GM23248 (cell line): ENCODE results near the gene PLA2G4F.

Source experiments
- EZH2 ChIP-seq: fragments of 200-600 bp; sonication (generic); IDR thresholded peaks from 2 replicates; pipeline ENCODE4 v1.6.1; 2018; ENCODE audit warnings: antibody characterized with exemption, mild to moderate bottlenecking; ENCODE audit not compliant: insufficient read depth, poor library complexity, severe bottlenecking
- EZH2phosphoT487 ChIP-seq: fragments of 200-600 bp; sonication (generic); IDR thresholded peaks from 2 replicates; pipeline ENCODE4 v1.6.1; 2018; ENCODE audit warnings: antibody characterized with exemption, moderate library complexity, mild to moderate bottlenecking, low read depth; ENCODE audit not compliant: insufficient read depth

GRCh38 chr15:42143356-42143755, 13.1 kb downstream of the PLA2G4F start:
- TF ChIP-seq EZH2phosphoT487 (no peak), EZH2 (no peak)
